D721Med (cell line): ENCODE measurements around the gene CHGA.

ENCODE experiments used
- DNase-seq: peaks from one replicate; pipeline ENCODE4 v3.0.0; 2011; ENCODE audit warnings: low spot score; ENCODE audit not compliant: insufficient read length
- FAIRE-seq: peaks from 2 replicates; lab custom pipeline; 2011; peaks lifted over from hg19 to GRCh38; lab: Jason Lieb, UNC
- CTCF ChIP-seq: IDR thresholded peaks from 2 replicates; pipeline ENCODE4 v1.5.1; 2012; ENCODE audit warnings: mild to moderate bottlenecking, control low read depth; ENCODE audit not compliant: insufficient read depth; ENCODE audit errors: missing control alignments

The CHGA gene

GRCh38 chr14:92951912-92952471 lies 29.0 kb downstream of the CHGA start:
- FAIRE-seq (no peak), DNase-seq (peak; percentile 91)
- peak; percentile 86 for TF ChIP-seq CTCF

- DNase-seq (no peak), FAIRE-seq (no peak)
- TF ChIP-seq CTCF, result no peak
Measured at GRCh38 chr14:92952481-92953298, 29.7 kb downstream of the CHGA start.

- no peak for DNase-seq
- no peak for TF ChIP-seq CTCF
- FAIRE-seq, result no peak
Measured at GRCh38 chr14:92953526-92953925, 30.6 kb downstream of the CHGA start.

GRCh38 chr14:92954933-92955332 lies 32.0 kb downstream of the CHGA start:
- DNase-seq (no peak), FAIRE-seq (no peak)
- TF ChIP-seq CTCF, result no peak

- FAIRE-seq (no peak), DNase-seq (no peak)
- TF ChIP-seq CTCF, result no peak
Measured at GRCh38 chr14:92955381-92955780, 32.4 kb downstream of the CHGA start.

- FAIRE-seq (no peak), DNase-seq (no peak)
- TF ChIP-seq CTCF, result no peak
Measured at GRCh38 chr14:92956961-92957360, 34.0 kb downstream of the CHGA start.

- no peak for FAIRE-seq
- no peak for DNase-seq
- no peak for TF ChIP-seq CTCF
Measured at GRCh38 chr14:92958373-92959188, 35.6 kb downstream of the CHGA start.
